GM12875 (cell line): ENCODE data around the gene TACO1.
A peak's percentile ranks its signal among the peaks of the same experiment; 100 is the strongest.

Experiments
- H3K4me3 ChIP-seq: one replicate; pipeline ENCODE4 v1.5.1; 2011; ENCODE audit warnings: low read depth, low read length, control low read depth
- CTCF ChIP-seq: IDR thresholded peaks from 2 replicates; pipeline ENCODE4 v1.5.1; 2011; ENCODE audit warnings: low read depth, mild to moderate bottlenecking, control low read depth, inconsistent platforms, low read length, moderate library complexity, borderline replicate concordance; ENCODE audit not compliant: insufficient read depth

Gene TACO1

GRCh38 chr17:63596856-63597586 is 3.7 kb upstream of the TACO1 start:
- no peak for TF ChIP-seq CTCF

GRCh38 chr17:63598281-63598680 is 2.4 kb upstream of the TACO1 start:
- no peak overlapping the region for H3K4me3 ChIP-seq
- no peak for TF ChIP-seq CTCF

More at GRCh38 chr17:63596856-63597586, 3.7 kb upstream of the TACO1 start:
- no peak overlapping the region for H3K4me3 ChIP-seq

GRCh38 chr17:63601439-63602371 is 1.0 kb downstream of the TACO1 start:
- TF ChIP-seq CTCF, result no peak
- H3K4me3 ChIP-seq, result peak overlapping the region; percentile 91

- no peak overlapping the region for H3K4me3 ChIP-seq
- no peak for TF ChIP-seq CTCF
These were observed 9.3 kb downstream of the TACO1 start for GRCh38 chr17:63609816-63610573.

GRCh38 chr17:63610854-63611253 is 10.2 kb downstream of the TACO1 start:
- no peak overlapping the region for H3K4me3 ChIP-seq
- TF ChIP-seq CTCF, result no peak

GRCh38 chr17:63611354-63611753 is 10.7 kb downstream of the TACO1 start:
- TF ChIP-seq CTCF, result no peak
- H3K4me3 ChIP-seq, result no peak overlapping the region
